Mammary epithelial cell (primary cell): ENCODE measurements around the gene WDR18.

Experiments
- EZH2 ChIP-seq: IDR thresholded peaks from 2 replicates; pipeline ENCODE4 v1.6.1; 2012; ENCODE audit warnings: low read length, inconsistent platforms, borderline replicate concordance
- TF ChIP-seq, protein P1 (sequence below), 2 donors: IDR thresholded peaks in 1 of 2; conservative IDR thresholded peaks in 1 of 2; 2 replicates each; pipeline ENCODE4 v1.5.1; 2011 to 2012; ENCODE audit warnings: inconsistent platforms in 2 of 2, low read length in 2 of 2, mild to moderate bottlenecking in 2 of 2, control low read depth in 1 of 2, low read depth in 1 of 2; ENCODE audit not compliant: insufficient read depth in 1 of 2; ENCODE audit errors: extremely low read depth in 1 of 2

GRCh38 chr19:1016647-1017114 lies 32.5 kb downstream of the WDR18 start:
- TF ChIP-seq, protein P1, sequence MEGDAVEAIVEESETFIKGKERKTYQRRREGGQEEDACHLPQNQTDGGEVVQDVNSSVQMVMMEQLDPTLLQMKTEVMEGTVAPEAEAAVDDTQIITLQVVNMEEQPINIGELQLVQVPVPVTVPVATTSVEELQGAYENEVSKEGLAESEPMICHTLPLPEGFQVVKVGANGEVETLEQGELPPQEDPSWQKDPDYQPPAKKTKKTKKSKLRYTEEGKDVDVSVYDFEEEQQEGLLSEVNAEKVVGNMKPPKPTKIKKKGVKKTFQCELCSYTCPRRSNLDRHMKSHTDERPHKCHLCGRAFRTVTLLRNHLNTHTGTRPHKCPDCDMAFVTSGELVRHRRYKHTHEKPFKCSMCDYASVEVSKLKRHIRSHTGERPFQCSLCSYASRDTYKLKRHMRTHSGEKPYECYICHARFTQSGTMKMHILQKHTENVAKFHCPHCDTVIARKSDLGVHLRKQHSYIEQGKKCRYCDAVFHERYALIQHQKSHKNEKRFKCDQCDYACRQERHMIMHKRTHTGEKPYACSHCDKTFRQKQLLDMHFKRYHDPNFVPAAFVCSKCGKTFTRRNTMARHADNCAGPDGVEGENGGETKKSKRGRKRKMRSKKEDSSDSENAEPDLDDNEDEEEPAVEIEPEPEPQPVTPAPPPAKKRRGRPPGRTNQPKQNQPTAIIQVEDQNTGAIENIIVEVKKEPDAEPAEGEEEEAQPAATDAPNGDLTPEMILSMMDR (conservative IDR thresholded peaks at IDR 0.05 in 1 of 2, IDR thresholded peaks at IDR 0.05 in 1 of 2; ENCODE audit: extremely low read depth in 1 of 2, insufficient read depth in 1 of 2, low read depth in 1 of 2, low read length in 2 of 2) = no peak
- TF ChIP-seq EZH2 = no peak
